Loucy (cell line): Measurements from ENCODE around the gene TMTC4.

Experiments used
- H2AFZ ChIP-seq: fragments of 200-600 bp; sonication (generic); 2 replicates; pipeline ENCODE4 v1.6.0; 2016; ENCODE audit warnings: antibody characterized with exemption, mild to moderate bottlenecking, low read length, moderate library complexity
- H3F3A ChIP-seq: fragments of 200-600 bp; 2 replicates; pipeline ENCODE4 v1.6.0; 2016; ENCODE audit warnings: antibody characterized with exemption, low read depth, mild to moderate bottlenecking
- H3K27me3 ChIP-seq: fragments of 200-600 bp; sonication (generic); 2 replicates; pipeline ENCODE4 v1.6.1; 2014; ENCODE audit warnings: low read length, mild to moderate bottlenecking; ENCODE audit not compliant: insufficient read depth, poor library complexity, severe bottlenecking
- H3K36me3 ChIP-seq: fragments of 200-600 bp; sonication (generic); 2 replicates; pipeline ENCODE4 v1.6.1; 2016; ENCODE audit warnings: low read length; ENCODE audit not compliant: insufficient read depth
- H3K4me1 ChIP-seq: fragments of 200-600 bp; sonication (generic); 2 replicates; pipeline ENCODE4 v1.5.1; 2014; ENCODE audit warnings: low read length, mild to moderate bottlenecking; ENCODE audit not compliant: insufficient read depth, poor library complexity, severe bottlenecking
- H3K4me2 ChIP-seq: fragments of 200-600 bp; sonication (generic); 2 replicates; pipeline ENCODE4 v1.6.0; 2014; ENCODE audit warnings: antibody characterized with exemption, low read length, low read depth, mild to moderate bottlenecking; ENCODE audit not compliant: poor library complexity, severe bottlenecking
- H3K4me3 ChIP-seq: fragments of 200-600 bp; sonication (generic); 2 replicates; pipeline ENCODE4 v1.5.1; 2014; ENCODE audit warnings: low read length, mild to moderate bottlenecking, mixed read lengths; ENCODE audit not compliant: poor library complexity, severe bottlenecking
- H3K79me2 ChIP-seq: fragments of 200-600 bp; sonication (generic); 2 replicates; pipeline ENCODE4 v1.6.1; 2014; ENCODE audit warnings: low read length; ENCODE audit not compliant: insufficient read depth
- H3K9ac ChIP-seq: fragments of 200-600 bp; sonication (generic); 2 replicates; pipeline ENCODE4 v1.6.0; 2014; ENCODE audit warnings: mild to moderate bottlenecking, low read depth, low read length, moderate library complexity; ENCODE audit not compliant: poor library complexity, severe bottlenecking
- H3K9me2 ChIP-seq: fragments of 200-600 bp; sonication (generic); replicated peaks from 2 replicates; pipeline ENCODE4 v1.6.1; 2016; ENCODE audit warnings: low read depth, low read length, mixed read lengths
- H3K9me3 ChIP-seq: fragments of 200-600 bp; sonication (generic); 2 replicates; pipeline ENCODE4 v1.6.1; 2014; ENCODE audit warnings: mild to moderate bottlenecking, antibody characterized with exemption, low read length, low read depth; ENCODE audit not compliant: insufficient read depth
- H4K20me1 ChIP-seq: fragments of 200-600 bp; sonication (generic); 2 replicates; pipeline ENCODE4 v1.6.0; 2014; ENCODE audit warnings: antibody characterized with exemption, low read length, mild to moderate bottlenecking; ENCODE audit not compliant: insufficient read depth, poor library complexity, severe bottlenecking
- EZH2phosphoT487 ChIP-seq: fragments of 200-600 bp; IDR thresholded peaks from 2 replicates; pipeline ENCODE4 v1.6.1; 2018; ENCODE audit warnings: antibody characterized with exemption, mild to moderate bottlenecking, moderate library complexity, borderline replicate concordance
- TF ChIP-seq, protein P1 (sequence below): fragments of 200-600 bp; sonication (generic); conservative IDR thresholded peaks from 2 replicates; pipeline ENCODE4 v1.5.1; 2014; ENCODE audit warnings: mild to moderate bottlenecking, antibody characterized with exemption, low read length

TMTC4 gene

DNA sequence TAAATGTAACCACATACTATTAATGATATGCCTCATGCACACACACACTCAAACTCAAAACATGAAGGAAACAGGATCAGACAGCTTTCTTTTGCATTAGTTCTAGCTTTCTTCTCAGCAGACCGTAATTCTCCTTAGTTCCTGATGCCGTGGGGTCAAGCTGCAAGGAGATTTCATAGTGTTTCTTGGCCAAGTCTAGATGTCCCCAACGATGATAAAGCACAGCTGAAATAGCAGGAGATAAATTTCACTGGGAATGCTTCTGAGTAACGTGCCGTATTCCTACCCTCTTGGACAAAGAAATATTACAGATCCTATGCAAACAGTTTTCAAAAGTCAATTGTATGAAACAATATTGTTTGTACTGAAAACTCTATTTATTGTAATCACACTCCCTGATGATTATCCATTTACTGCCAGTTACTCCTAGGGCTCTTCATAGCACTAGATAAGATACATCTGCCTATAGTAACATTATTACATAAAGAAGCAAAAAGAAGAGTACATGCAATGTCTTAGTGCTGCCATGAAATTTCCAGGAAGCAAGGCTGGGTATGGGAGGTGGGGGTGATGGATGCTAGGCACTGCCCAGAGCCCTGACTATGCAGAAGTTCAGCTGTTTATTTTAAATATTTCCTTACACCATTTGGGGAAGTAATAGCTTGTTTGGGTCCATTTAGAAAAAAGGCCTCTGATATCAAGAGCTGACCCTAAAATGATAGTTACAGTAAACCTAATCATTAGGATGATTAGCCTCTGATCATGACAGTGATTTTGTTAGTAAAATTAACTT, 69.5 kb downstream of the TMTC4 start:
- Histone ChIP-seq H3K79me2 (no peaks in the 10 kb centered on the region), H3K36me3 (peaks cover 7% of the 10 kb centered on the region; the same call in 1 of the 2 replicates), H3K4me3 (no peak overlapping the region), H3K9ac (no peak overlapping the region), H3K27me3 (no peaks in the 10 kb centered on the region), H2AFZ (no peak overlapping the region), H3K4me1 (peaks cover 17% of the 10 kb centered on the region), H4K20me1 (no peaks in the 10 kb centered on the region), H3K9me2 (no peaks in the 10 kb centered on the region), H3K9me3 (no peaks in the 10 kb centered on the region), H3F3A (no peaks in the 10 kb centered on the region), H3K4me2 (no peak overlapping the region)
- TF ChIP-seq EZH2phosphoT487: no peak
- TF ChIP-seq, protein P1, sequence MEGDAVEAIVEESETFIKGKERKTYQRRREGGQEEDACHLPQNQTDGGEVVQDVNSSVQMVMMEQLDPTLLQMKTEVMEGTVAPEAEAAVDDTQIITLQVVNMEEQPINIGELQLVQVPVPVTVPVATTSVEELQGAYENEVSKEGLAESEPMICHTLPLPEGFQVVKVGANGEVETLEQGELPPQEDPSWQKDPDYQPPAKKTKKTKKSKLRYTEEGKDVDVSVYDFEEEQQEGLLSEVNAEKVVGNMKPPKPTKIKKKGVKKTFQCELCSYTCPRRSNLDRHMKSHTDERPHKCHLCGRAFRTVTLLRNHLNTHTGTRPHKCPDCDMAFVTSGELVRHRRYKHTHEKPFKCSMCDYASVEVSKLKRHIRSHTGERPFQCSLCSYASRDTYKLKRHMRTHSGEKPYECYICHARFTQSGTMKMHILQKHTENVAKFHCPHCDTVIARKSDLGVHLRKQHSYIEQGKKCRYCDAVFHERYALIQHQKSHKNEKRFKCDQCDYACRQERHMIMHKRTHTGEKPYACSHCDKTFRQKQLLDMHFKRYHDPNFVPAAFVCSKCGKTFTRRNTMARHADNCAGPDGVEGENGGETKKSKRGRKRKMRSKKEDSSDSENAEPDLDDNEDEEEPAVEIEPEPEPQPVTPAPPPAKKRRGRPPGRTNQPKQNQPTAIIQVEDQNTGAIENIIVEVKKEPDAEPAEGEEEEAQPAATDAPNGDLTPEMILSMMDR: no peak

DNA sequence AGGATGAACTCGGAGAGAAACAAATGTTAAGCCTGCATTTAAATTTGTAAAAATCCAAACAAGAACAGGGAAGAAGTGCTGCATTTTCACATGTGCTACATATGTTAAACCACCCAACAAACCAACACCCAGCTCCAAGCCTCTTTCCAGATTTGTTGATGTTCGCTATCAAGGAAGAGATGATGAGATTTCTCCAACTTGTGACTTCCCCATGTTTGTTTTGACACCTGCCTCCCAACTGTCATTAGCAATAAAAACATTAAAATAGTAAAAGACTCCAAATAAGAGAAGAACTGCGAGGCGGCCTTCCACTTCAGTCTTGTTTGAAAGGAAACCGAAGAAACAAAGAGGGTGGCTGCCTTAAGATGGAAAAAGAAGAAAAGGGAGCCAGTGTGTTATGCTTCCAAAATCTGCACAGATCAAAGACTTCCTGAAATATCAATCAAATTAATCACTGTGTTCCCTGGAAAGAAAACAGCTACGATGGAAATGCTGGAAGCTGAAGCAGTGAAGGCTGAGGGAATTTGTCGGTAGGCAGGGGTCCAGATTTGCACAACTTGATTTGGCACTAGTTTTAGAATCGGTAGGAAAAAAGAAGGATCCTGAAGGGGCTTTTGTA, 72.0 kb downstream of the TMTC4 start:
- no peaks in the 10 kb centered on the region for H3F3A ChIP-seq
- H3K9me2 ChIP-seq: no peaks in the 10 kb centered on the region
- no peaks in the 10 kb centered on the region for H3K4me1 ChIP-seq
- no peaks in the 10 kb centered on the region for H3K27me3 ChIP-seq
- H4K20me1 ChIP-seq: no peaks in the 10 kb centered on the region
- no peaks in the 10 kb centered on the region for H3K9me3 ChIP-seq
- TF ChIP-seq, protein P1: no peak
- TF ChIP-seq EZH2phosphoT487: no peak
- no peaks in the 10 kb centered on the region for H3K79me2 ChIP-seq
- peaks cover 7% of the 10 kb centered on the region; the same call in 1 of the 2 replicates for H3K36me3 ChIP-seq
- H3K4me2 ChIP-seq: no peak overlapping the region
- no peak overlapping the region for H3K9ac ChIP-seq
- no peak overlapping the region for H3K4me3 ChIP-seq
- no peak overlapping the region for H2AFZ ChIP-seq

DNA sequence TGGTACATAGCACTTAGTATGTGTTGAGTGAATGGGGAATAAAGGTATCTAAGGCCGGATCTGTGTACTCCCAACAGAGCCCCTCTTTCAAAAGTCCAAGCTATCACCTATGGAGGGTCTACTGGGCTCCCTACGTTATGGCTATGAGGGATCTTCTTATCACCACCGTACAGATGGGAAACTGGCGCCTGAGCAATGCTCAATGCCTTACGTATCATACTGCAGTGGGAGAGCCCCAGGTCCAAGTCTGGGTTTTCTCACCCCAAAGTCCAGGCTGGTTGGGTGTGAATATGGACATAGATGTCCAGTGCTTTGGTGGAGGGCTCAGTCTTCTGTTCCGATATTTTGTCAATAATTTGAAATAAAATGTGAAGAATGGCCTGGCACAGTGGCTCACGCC, 72.9 kb downstream of the TMTC4 start:
- Histone ChIP-seq H3K4me3 (no peak overlapping the region), H3K27me3 (no peaks in the 10 kb centered on the region), H2AFZ (no peak overlapping the region), H3K36me3 (peaks cover 3% of the 10 kb centered on the region; the same call in 1 of the 2 replicates), H3K4me1 (no peaks in the 10 kb centered on the region), H3K79me2 (no peaks in the 10 kb centered on the region), H3K9ac (no peak overlapping the region), H4K20me1 (no peaks in the 10 kb centered on the region), H3K4me2 (no peak overlapping the region), H3F3A (no peaks in the 10 kb centered on the region), H3K9me3 (no peaks in the 10 kb centered on the region), H3K9me2 (no peaks in the 10 kb centered on the region)
- TF ChIP-seq, protein P1: no peak
